NAMALWA (cell line): Measurements from ENCODE around the gene LMBRD1.
"Not testable (repeated sequence)": the region's sequence is repeated elsewhere in the genome, so short reads cannot be mapped to it uniquely, and the experiment has no call there.

Experiments
- DNase-seq: peaks from one replicate; pipeline ENCODE4 v3.0.0-alpha.2; 2015; ENCODE audit warnings: low spot score

Gene LMBRD1

GRCh38 chr6:69796073-69796641 is 653 bp downstream of the LMBRD1 start:
- peak; percentile 86 for DNase-seq

- DNase-seq, result peak; percentile 79
Measured at GRCh38 chr6:69795469-69796072, 1.2 kb downstream of the LMBRD1 start.

GRCh38 chr6:69792292-69792691 is 4.5 kb downstream of the LMBRD1 start:
- no peak for DNase-seq

- DNase-seq, result peak; percentile 11
Measured at GRCh38 chr6:69791065-69791471, 5.7 kb downstream of the LMBRD1 start.

- DNase-seq, result no peak
Measured at GRCh38 chr6:69790629-69791028, 6.2 kb downstream of the LMBRD1 start.

- peak; percentile 38 for DNase-seq
Measured at GRCh38 chr6:69789578-69789977, 7.2 kb downstream of the LMBRD1 start.

- DNase-seq, result not testable (repeated sequence)
Measured at GRCh38 chr6:69787436-69787835, 9.4 kb downstream of the LMBRD1 start.

GRCh38 chr6:69785697-69786096 is 11.1 kb downstream of the LMBRD1 start:
- DNase-seq, result no peak

GRCh38 chr6:69784595-69785377 is 12.0 kb downstream of the LMBRD1 start:
- DNase-seq, result peak; percentile 37

GRCh38 chr6:69783108-69783507 is 13.7 kb downstream of the LMBRD1 start:
- DNase-seq, result no peak

GRCh38 chr6:69780585-69781178 is 16.1 kb downstream of the LMBRD1 start:
- DNase-seq, result no peak

- DNase-seq, result no peak
Measured at GRCh38 chr6:69775941-69776340, 20.9 kb downstream of the LMBRD1 start.

GRCh38 chr6:69775585-69775849 is 21.3 kb downstream of the LMBRD1 start:
- DNase-seq, result no peak

- DNase-seq, result no peak
Measured at GRCh38 chr6:69774740-69775584, 21.8 kb downstream of the LMBRD1 start.

- DNase-seq, result no peak
Measured at GRCh38 chr6:69771158-69771906, 25.5 kb downstream of the LMBRD1 start.

- no peak for DNase-seq
Measured at GRCh38 chr6:69768664-69769063, 28.1 kb downstream of the LMBRD1 start.

GRCh38 chr6:69763763-69764162 is 33.0 kb downstream of the LMBRD1 start:
- no peak for DNase-seq

GRCh38 chr6:69761853-69762252 is 35.0 kb downstream of the LMBRD1 start:
- no peak for DNase-seq

GRCh38 chr6:69758214-69758613 is 38.6 kb downstream of the LMBRD1 start:
- DNase-seq, result no peak

GRCh38 chr6:69756907-69757306 is 39.9 kb downstream of the LMBRD1 start:
- no peak for DNase-seq

- DNase-seq, result no peak
Measured at GRCh38 chr6:69756366-69756765, 40.4 kb downstream of the LMBRD1 start.

GRCh38 chr6:69735027-69735426 is 61.8 kb downstream of the LMBRD1 start:
- DNase-seq, result no peak
